Stimulated activated naive B cell treated with anti-CD40 and anti-IgM and Interleukin-4, amounts not matched to agents 10 μg/mL and 1 μg/mL and 100 μg/mL, for 72 hours (primary cell): ENCODE measurements around the gene SERPINB8.

ENCODE experiments used
- ATAC-seq, 2 donors: fragments of 150-1000 bp; cut with Tn5 transposase; replicated peaks; 2 replicates each; pipeline ENCODE4 v1.10.0; 2021; ENCODE audit warnings: moderate library complexity in 1 of 2
- DNase-seq: peaks from one replicate; pipeline ENCODE4 v3.0.0; 2021
- H3K27ac Mint-ChIP-seq: one replicate; pipeline ENCODE4 v1.8.0; 2022; ENCODE audit warnings: mild to moderate bottlenecking, mixed read lengths
- H3K27me3 Mint-ChIP-seq, 2 donors: one replicate each; pipeline ENCODE4 v1.8.0; 2022; ENCODE audit warnings: mixed read lengths in 2 of 2
- H3K36me3 Mint-ChIP-seq, 2 donors: one replicate each; pipeline ENCODE4 v1.8.0; 2022; ENCODE audit warnings: mixed read lengths in 2 of 2, mild to moderate bottlenecking in 1 of 2
- H3K4me1 Mint-ChIP-seq, 2 donors: one replicate each; pipeline ENCODE4 v1.8.0; 2022; ENCODE audit warnings: mixed read lengths in 2 of 2, mild to moderate bottlenecking in 1 of 2
- H3K4me3 Mint-ChIP-seq, 2 donors: one replicate each; pipeline ENCODE4 v1.8.0; 2022; ENCODE audit warnings: mild to moderate bottlenecking in 2 of 2, mixed read lengths in 2 of 2, moderate library complexity in 1 of 2
- H3K9me3 Mint-ChIP-seq, 2 donors: one replicate each; pipeline ENCODE4 v1.8.0; 2022; ENCODE audit warnings: mixed read lengths in 2 of 2, mild to moderate bottlenecking in 1 of 2

The SERPINB8 gene

DNA sequence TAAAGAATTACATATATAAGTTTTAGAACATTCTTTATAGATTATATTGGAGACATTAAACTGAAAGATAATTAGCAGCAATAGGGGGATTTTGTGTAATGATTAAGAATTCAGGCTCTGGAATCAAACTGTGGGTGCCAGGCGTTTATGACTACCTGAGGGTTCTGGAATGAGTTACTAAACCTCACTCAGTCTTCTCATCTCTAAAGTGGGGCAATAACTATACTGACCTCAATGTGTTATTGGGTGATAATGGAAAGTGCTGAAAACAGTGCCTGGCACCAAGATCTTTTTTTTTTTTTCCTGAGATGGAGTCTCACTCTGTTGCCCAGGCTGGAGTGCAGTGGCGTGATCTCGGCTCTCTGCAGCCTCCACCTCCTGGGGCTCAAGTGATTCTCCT lies 7.2 kb downstream of the SERPINB8 start:
- H3K4me3 Mint-ChIP-seq: no peak overlapping the region
- H3K27me3 Mint-ChIP-seq: no peaks in the 10 kb centered on the region
- H3K9me3 Mint-ChIP-seq: no peaks in the 10 kb centered on the region
- peaks cover 7 to 18% of the 10 kb centered on the region in 2 donors for H3K36me3 Mint-ChIP-seq
- H3K4me1 Mint-ChIP-seq: peaks cover 28 to 51% of the 10 kb centered on the region in 2 donors
- peak in 1 of 2 donors; percentile 19 for ATAC-seq
- H3K27ac Mint-ChIP-seq: no peak overlapping the region
- DNase-seq: no peak

GRCh38 chr18:63979409-63979920 lies 9.6 kb downstream of the SERPINB8 start:
- DNase-seq: peak; percentile 11
- no peaks in the 10 kb centered on the region for H3K27me3 Mint-ChIP-seq
- peak overlapping the region in 1 of 2 donors; percentile 66 for H3K4me3 Mint-ChIP-seq
- peak; percentile 83 to 85 for ATAC-seq
- no peak overlapping the region for H3K27ac Mint-ChIP-seq
- H3K36me3 Mint-ChIP-seq: peaks cover 14 to 27% of the 10 kb centered on the region in 2 donors
- no peaks in the 10 kb centered on the region for H3K9me3 Mint-ChIP-seq
- peaks cover 19 to 35% of the 10 kb centered on the region in 2 donors for H3K4me1 Mint-ChIP-seq

DNA sequence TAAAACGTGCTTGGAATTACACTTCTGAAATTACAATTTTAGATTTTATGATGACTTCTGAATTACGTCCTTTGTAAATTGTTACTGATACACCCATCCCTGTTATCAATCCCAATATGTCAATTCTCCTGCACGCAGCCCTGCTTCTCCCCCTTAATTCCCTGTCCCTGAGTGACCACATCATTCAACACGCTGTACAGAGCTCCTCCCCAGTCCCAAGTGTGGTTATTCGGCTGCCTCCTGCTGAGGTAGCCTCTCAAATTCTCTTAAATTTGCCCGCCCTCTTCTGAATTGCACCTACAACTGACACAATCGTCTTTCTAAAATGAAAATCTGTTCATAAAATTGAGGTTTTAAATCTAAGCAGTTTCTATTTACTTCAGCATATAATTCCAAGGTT lies 10.1 kb downstream of the SERPINB8 start:
- ATAC-seq: no peak
- no peak for DNase-seq
- Mint-ChIP-seq H3K4me1 (peaks cover 14 to 29% of the 10 kb centered on the region in 2 donors), H3K27me3 (no peaks in the 10 kb centered on the region), H3K4me3 (no peak overlapping the region), H3K27ac (no peak overlapping the region), H3K9me3 (no peaks in the 10 kb centered on the region), H3K36me3 (peaks cover 16 to 27% of the 10 kb centered on the region in 2 donors)

- H3K9me3 Mint-ChIP-seq: no peaks in the 10 kb centered on the region
- no peak for DNase-seq
- ATAC-seq: no peak
Observed at GRCh38 chr18:63980896-63981460, 11.1 kb downstream of the SERPINB8 start.

DNA sequence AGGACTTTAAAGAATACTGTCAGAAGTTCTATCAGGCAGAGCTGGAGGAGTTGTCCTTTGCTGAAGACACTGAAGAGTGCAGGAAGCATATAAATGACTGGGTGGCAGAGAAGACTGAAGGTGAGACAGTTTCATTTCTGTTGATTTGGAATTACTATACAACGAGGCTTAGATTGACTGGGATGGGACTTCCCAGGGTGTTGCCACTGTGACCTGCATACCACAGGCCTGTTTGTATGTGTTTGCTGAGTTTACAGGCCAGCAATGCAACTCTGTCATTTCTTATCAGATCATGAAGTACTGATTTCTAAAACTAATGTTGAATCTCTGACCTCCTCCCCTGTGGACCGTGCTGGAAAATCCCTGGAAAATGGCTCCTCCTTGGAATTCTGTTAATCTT lies 11.8 kb downstream of the SERPINB8 start:
- H3K27me3 Mint-ChIP-seq: no peaks in the 10 kb centered on the region
- ATAC-seq: no peak

More at GRCh38 chr18:63980896-63981460, 11.1 kb downstream of the SERPINB8 start:
- peaks cover 19 to 27% of the 10 kb centered on the region in 2 donors for H3K36me3 Mint-ChIP-seq
- H3K27me3 Mint-ChIP-seq: no peaks in the 10 kb centered on the region
- H3K27ac Mint-ChIP-seq: peak overlapping the region; percentile 39
- no peak overlapping the region for H3K4me3 Mint-ChIP-seq
- H3K4me1 Mint-ChIP-seq: peaks cover 7 to 19% of the 10 kb centered on the region in 2 donors

DNA sequence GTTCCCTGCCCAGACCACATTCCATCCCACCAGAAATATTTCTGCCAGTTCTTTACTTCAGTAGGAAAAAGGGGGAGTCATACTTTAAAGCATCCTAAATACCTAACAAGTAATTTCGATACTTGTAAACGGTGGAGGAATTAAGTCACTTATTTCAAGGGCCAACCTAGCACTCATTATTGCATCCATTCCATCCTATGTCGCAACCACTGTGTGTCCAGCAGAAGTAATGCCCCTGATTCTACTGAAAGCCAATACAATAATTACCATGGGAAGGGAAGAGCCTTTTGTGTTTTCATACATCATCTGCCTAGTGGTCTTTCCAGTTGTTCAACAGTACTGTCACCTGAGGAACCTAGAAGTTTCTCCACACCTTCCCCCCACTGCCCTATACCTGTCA lies 12.5 kb downstream of the SERPINB8 start:
- DNase-seq: no peak
- Mint-ChIP-seq H3K4me1 (peaks cover 7 to 17% of the 10 kb centered on the region in 2 donors), H3K9me3 (no peaks in the 10 kb centered on the region), H3K27me3 (no peaks in the 10 kb centered on the region), H3K4me3 (no peak overlapping the region), H3K36me3 (peaks cover 24 to 31% of the 10 kb centered on the region in 2 donors), H3K27ac (no peak overlapping the region)
- no peak for ATAC-seq

More for the DNA sequence above, 11.8 kb downstream of the SERPINB8 start:
- Mint-ChIP-seq H3K4me3 (no peak overlapping the region), H3K9me3 (no peaks in the 10 kb centered on the region), H3K36me3 (peaks cover 20 to 27% of the 10 kb centered on the region in 2 donors), H3K27ac (no peak overlapping the region), H3K4me1 (peaks cover 7 to 19% of the 10 kb centered on the region in 2 donors)
- DNase-seq: no peak

GRCh38 chr18:63986885-63987284 lies 17.0 kb downstream of the SERPINB8 start:
- ATAC-seq (no peak), DNase-seq (no peak)
- H3K4me3 Mint-ChIP-seq: no peak overlapping the region
- peaks cover 23 to 28% of the 10 kb centered on the region in 2 donors for H3K36me3 Mint-ChIP-seq
- no peaks in the 10 kb centered on the region for H3K4me1 Mint-ChIP-seq
- no peak overlapping the region for H3K27ac Mint-ChIP-seq
- no peaks in the 10 kb centered on the region for H3K9me3 Mint-ChIP-seq
- no peaks in the 10 kb centered on the region for H3K27me3 Mint-ChIP-seq

DNA sequence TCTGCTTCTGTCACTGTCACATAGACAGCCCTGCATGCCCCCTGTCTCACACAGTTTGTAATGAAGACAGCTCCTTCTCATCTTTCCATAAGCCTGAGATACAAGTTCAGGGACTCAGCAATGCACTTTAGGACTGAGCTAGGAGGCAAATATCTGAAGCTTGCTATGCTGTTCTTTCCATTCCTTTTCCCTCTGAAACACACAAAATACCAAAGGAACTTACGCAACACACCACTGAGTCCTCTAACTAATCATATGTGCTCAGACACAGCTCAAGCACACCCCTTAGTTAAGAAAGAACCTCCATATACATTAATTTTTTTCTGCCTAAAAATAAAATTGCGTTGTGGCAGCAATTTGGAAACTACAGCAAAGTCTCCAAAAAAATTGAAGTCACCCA lies 17.9 kb downstream of the SERPINB8 start:
- ATAC-seq: no peak

GRCh38 chr18:63992751-63993150 lies 22.9 kb downstream of the SERPINB8 start:
- Mint-ChIP-seq H3K27ac (no peak overlapping the region), H3K27me3 (no peaks in the 10 kb centered on the region), H3K36me3 (peaks cover 15 to 25% of the 10 kb centered on the region in 2 donors), H3K4me1 (no peaks in the 10 kb centered on the region), H3K9me3 (peaks cover 7 to 9% of the 10 kb centered on the region in 2 donors), H3K4me3 (no peak overlapping the region)
- ATAC-seq (no peak), DNase-seq (no peak)

More for the DNA sequence above, 17.9 kb downstream of the SERPINB8 start:
- peaks cover 14 to 23% of the 10 kb centered on the region in 2 donors for H3K36me3 Mint-ChIP-seq
- no peak overlapping the region for H3K27ac Mint-ChIP-seq
- H3K4me3 Mint-ChIP-seq: no peak overlapping the region
- no peaks in the 10 kb centered on the region for H3K4me1 Mint-ChIP-seq
- H3K9me3 Mint-ChIP-seq: no peaks in the 10 kb centered on the region
- no peaks in the 10 kb centered on the region for H3K27me3 Mint-ChIP-seq
- no peak for DNase-seq

GRCh38 chr18:63994783-63995399 lies 25.0 kb downstream of the SERPINB8 start:
- Mint-ChIP-seq H3K36me3 (peaks cover 15 to 24% of the 10 kb centered on the region in 2 donors), H3K9me3 (peaks cover 7 to 9% of the 10 kb centered on the region in 2 donors), H3K27me3 (no peaks in the 10 kb centered on the region), H3K4me3 (no peak overlapping the region), H3K4me1 (no peaks in the 10 kb centered on the region), H3K27ac (no peak overlapping the region)
- DNase-seq (peak; percentile 23), ATAC-seq (peak in 1 of 2 donors; percentile 42)

GRCh38 chr18:63997041-63997440 lies 27.2 kb downstream of the SERPINB8 start:
- peaks cover 15 to 18% of the 10 kb centered on the region in 2 donors for H3K36me3 Mint-ChIP-seq

GRCh38 chr18:63997606-63998005 lies 27.7 kb downstream of the SERPINB8 start:
- no peak overlapping the region for H3K4me3 Mint-ChIP-seq
- DNase-seq: no peak
- no peaks in the 10 kb centered on the region for H3K4me1 Mint-ChIP-seq
- H3K36me3 Mint-ChIP-seq: peaks cover 13 to 18% of the 10 kb centered on the region in 2 donors
- no peak overlapping the region for H3K27ac Mint-ChIP-seq
- no peak for ATAC-seq
- H3K9me3 Mint-ChIP-seq: peaks cover 7 to 9% of the 10 kb centered on the region in 2 donors
- peaks cover 0 to 8% of the 10 kb centered on the region in 2 donors for H3K27me3 Mint-ChIP-seq

More at GRCh38 chr18:63997041-63997440, 27.2 kb downstream of the SERPINB8 start:
- H3K9me3 Mint-ChIP-seq: peaks cover 7 to 9% of the 10 kb centered on the region in 2 donors
- ATAC-seq (no peak), DNase-seq (no peak)
- no peak overlapping the region for H3K4me3 Mint-ChIP-seq
- no peak overlapping the region for H3K27ac Mint-ChIP-seq
- H3K4me1 Mint-ChIP-seq: no peaks in the 10 kb centered on the region
- H3K27me3 Mint-ChIP-seq: peaks cover 0 to 4% of the 10 kb centered on the region in 2 donors

GRCh38 chr18:63999871-64000270 lies 30.0 kb downstream of the SERPINB8 start:
- ATAC-seq: no peak
- peaks cover 8 to 14% of the 10 kb centered on the region in 2 donors for H3K9me3 Mint-ChIP-seq
- no peak overlapping the region for H3K4me3 Mint-ChIP-seq
- DNase-seq: no peak
- H3K36me3 Mint-ChIP-seq: peaks cover 14 to 17% of the 10 kb centered on the region in 2 donors
- no peak overlapping the region for H3K27ac Mint-ChIP-seq
- H3K27me3 Mint-ChIP-seq: peaks cover 9 to 16% of the 10 kb centered on the region in 2 donors
- H3K4me1 Mint-ChIP-seq: no peaks in the 10 kb centered on the region

- H3K27me3 Mint-ChIP-seq: peaks cover 9 to 16% of the 10 kb centered on the region in 2 donors
- H3K4me3 Mint-ChIP-seq: no peak overlapping the region
Observed at GRCh38 chr18:64002581-64002980, 32.7 kb downstream of the SERPINB8 start.

DNA sequence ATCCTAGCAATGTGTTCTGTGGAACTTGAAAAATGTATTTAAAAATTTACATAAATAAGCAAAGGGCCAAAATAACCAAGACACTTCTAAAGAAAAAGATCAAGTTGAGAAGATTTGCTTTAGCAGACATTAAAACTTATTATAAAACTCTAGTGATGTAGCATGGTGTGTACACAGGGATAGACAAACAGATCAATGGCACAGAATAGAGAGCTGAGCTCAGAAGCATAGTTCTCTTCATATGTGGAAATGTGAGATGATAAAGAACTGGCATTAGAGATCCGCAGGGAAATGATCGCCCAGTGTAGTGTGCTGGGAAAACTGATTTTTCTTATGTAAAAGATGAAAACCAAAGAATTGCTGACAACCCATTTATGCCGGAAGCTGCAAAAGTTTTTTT lies 39.4 kb downstream of the SERPINB8 start:
- no peaks in the 10 kb centered on the region for H3K27me3 Mint-ChIP-seq
- no peaks in the 10 kb centered on the region for H3K4me1 Mint-ChIP-seq
- H3K36me3 Mint-ChIP-seq: peaks cover 0 to 7% of the 10 kb centered on the region in 2 donors
- no peak overlapping the region for H3K27ac Mint-ChIP-seq
- DNase-seq: no peak
- ATAC-seq: no peak
- no peaks in the 10 kb centered on the region for H3K9me3 Mint-ChIP-seq
- H3K4me3 Mint-ChIP-seq: no peak overlapping the region

More at GRCh38 chr18:64002581-64002980, 32.7 kb downstream of the SERPINB8 start:
- Mint-ChIP-seq H3K27ac (no peak overlapping the region), H3K9me3 (peaks cover 0 to 7% of the 10 kb centered on the region in 2 donors), H3K4me1 (no peaks in the 10 kb centered on the region), H3K36me3 (peaks cover 4 to 16% of the 10 kb centered on the region in 2 donors)
- DNase-seq (no peak), ATAC-seq (no peak)
